ENCODE data around the gene SEMA6B. TPM values are rescaled to one million over a fixed set of nuclear protein-coding genes. Genes with fewer than 3 reads are reported as not detected.
"Not testable (repeated sequence)": the region's sequence is repeated elsewhere in the genome, so short reads cannot be mapped to it uniquely, and the experiment has no call there.

Gene SEMA6B
- total and polyA plus RNA-seq, 9 donors = 15.6 to 63.2 (median 50.8) TPM

- H3K27ac ChIP-seq (ENCODE audit: low read length) = no peak overlapping the region
- WGBS (ENCODE audit: insufficient coverage) = 74% methylated on average over 6 of the region's 6 CpGs
- peaks cover 33% of the 10 kb centered on the region for H3K4me1 ChIP-seq (ENCODE audit: control insufficient read depth, insufficient read depth, low read length)
- DNase-seq = no peak
- no peaks in the 10 kb centered on the region for H3K9me3 ChIP-seq (replicated peaks; ENCODE audit: control insufficient read depth, low read depth, low read length)
- H3K36me3 ChIP-seq (ENCODE audit: control insufficient read depth, insufficient read depth, low read length) = peaks cover 3% of the 10 kb centered on the region
- no peak overlapping the region for H3K4me3 ChIP-seq (ENCODE audit: low read length)
- H3K27me3 ChIP-seq (ENCODE audit: control insufficient read depth, insufficient read depth, low read length) = no peaks in the 10 kb centered on the region
These were observed 14.2 kb upstream of the SEMA6B start for GRCh38 chr19:4573682-4574081.

- H3K4me3 ChIP-seq (ENCODE audit: low read length) = no peak overlapping the region
- peak overlapping the region; percentile 37 for H3K27ac ChIP-seq (ENCODE audit: low read length)
- DNase-seq = peak; percentile 88
- H3K27me3 ChIP-seq (ENCODE audit: control insufficient read depth, insufficient read depth, low read length) = no peaks in the 10 kb centered on the region
- 23% methylated on average over 18 of the region's 22 CpGs for WGBS (ENCODE audit: insufficient coverage)
- no peaks in the 10 kb centered on the region for H3K36me3 ChIP-seq (ENCODE audit: control insufficient read depth, insufficient read depth, low read length)
- H3K9me3 ChIP-seq (replicated peaks; ENCODE audit: control insufficient read depth, low read depth, low read length) = no peaks in the 10 kb centered on the region
- peaks cover 47% of the 10 kb centered on the region for H3K4me1 ChIP-seq (ENCODE audit: control insufficient read depth, insufficient read depth, low read length)
These were observed 11.9 kb upstream of the SEMA6B start for GRCh38 chr19:4571305-4571917.

GRCh38 chr19:4570916-4571304, 11.4 kb upstream of the SEMA6B start:
- peaks cover 51% of the 10 kb centered on the region for H3K4me1 ChIP-seq (ENCODE audit: control insufficient read depth, insufficient read depth, low read length)
- no peak for DNase-seq
- H3K36me3 ChIP-seq (ENCODE audit: control insufficient read depth, insufficient read depth, low read length) = no peaks in the 10 kb centered on the region
- H3K4me3 ChIP-seq (ENCODE audit: low read length) = no peak overlapping the region
- no peak overlapping the region for H3K27ac ChIP-seq (ENCODE audit: low read length)
- no peaks in the 10 kb centered on the region for H3K27me3 ChIP-seq (ENCODE audit: control insufficient read depth, insufficient read depth, low read length)
- H3K9me3 ChIP-seq (replicated peaks; ENCODE audit: control insufficient read depth, low read depth, low read length) = no peaks in the 10 kb centered on the region
- WGBS (ENCODE audit: insufficient coverage) = 73% methylated on average over 4 of the region's 5 CpGs

- DNase-seq = no peak
- peaks cover 48% of the 10 kb centered on the region for H3K4me1 ChIP-seq (ENCODE audit: control insufficient read depth, insufficient read depth, low read length)
These were observed 10.9 kb upstream of the SEMA6B start for GRCh38 chr19:4570402-4570801.

GRCh38 chr19:4568886-4569285, 9.4 kb upstream of the SEMA6B start:
- peak; percentile 13 for DNase-seq
- Histone ChIP-seq H3K27me3 (ENCODE audit: control insufficient read depth, insufficient read depth, low read length) (no peaks in the 10 kb centered on the region), H3K4me1 (ENCODE audit: control insufficient read depth, insufficient read depth, low read length) (peaks cover 47% of the 10 kb centered on the region), H3K27ac (ENCODE audit: low read length) (no peak overlapping the region), H3K4me3 (ENCODE audit: low read length) (no peak overlapping the region), H3K36me3 (ENCODE audit: control insufficient read depth, insufficient read depth, low read length) (no peaks in the 10 kb centered on the region), H3K9me3 (replicated peaks; ENCODE audit: control insufficient read depth, low read depth, low read length) (no peaks in the 10 kb centered on the region)
- 56% methylated on average over 4 of the region's 7 CpGs for WGBS (ENCODE audit: insufficient coverage)

More at GRCh38 chr19:4570402-4570801, 10.9 kb upstream of the SEMA6B start:
- no peak overlapping the region for H3K27ac ChIP-seq (ENCODE audit: low read length)
- no peaks in the 10 kb centered on the region for H3K9me3 ChIP-seq (replicated peaks; ENCODE audit: control insufficient read depth, low read depth, low read length)
- no peak overlapping the region for H3K4me3 ChIP-seq (ENCODE audit: low read length)
- no peaks in the 10 kb centered on the region for H3K36me3 ChIP-seq (ENCODE audit: control insufficient read depth, insufficient read depth, low read length)
- H3K27me3 ChIP-seq (ENCODE audit: control insufficient read depth, insufficient read depth, low read length) = no peaks in the 10 kb centered on the region
- 89% methylated on average over 6 of the region's 11 CpGs for WGBS (ENCODE audit: insufficient coverage)

- H3K27ac ChIP-seq (ENCODE audit: low read length) = no peak overlapping the region
- H3K9me3 ChIP-seq (replicated peaks; ENCODE audit: control insufficient read depth, low read depth, low read length) = no peaks in the 10 kb centered on the region
- H3K36me3 ChIP-seq (ENCODE audit: control insufficient read depth, insufficient read depth, low read length) = no peaks in the 10 kb centered on the region
- H3K27me3 ChIP-seq (ENCODE audit: control insufficient read depth, insufficient read depth, low read length) = no peaks in the 10 kb centered on the region
- H3K4me1 ChIP-seq (ENCODE audit: control insufficient read depth, insufficient read depth, low read length) = peaks cover 47% of the 10 kb centered on the region
- peak; percentile 64 for DNase-seq
- WGBS (ENCODE audit: insufficient coverage) = 36% methylated on average over 13 of the region's 14 CpGs
- H3K4me3 ChIP-seq (ENCODE audit: low read length) = no peak overlapping the region
These were observed 8.1 kb upstream of the SEMA6B start for GRCh38 chr19:4567584-4568071.

GRCh38 chr19:4566402-4567051, 7.0 kb upstream of the SEMA6B start:
- Histone ChIP-seq H3K4me3 (ENCODE audit: low read length) (no peak overlapping the region), H3K27me3 (ENCODE audit: control insufficient read depth, insufficient read depth, low read length) (no peaks in the 10 kb centered on the region), H3K4me1 (ENCODE audit: control insufficient read depth, insufficient read depth, low read length) (peaks cover 43% of the 10 kb centered on the region), H3K9me3 (replicated peaks; ENCODE audit: control insufficient read depth, low read depth, low read length) (no peaks in the 10 kb centered on the region), H3K36me3 (ENCODE audit: control insufficient read depth, insufficient read depth, low read length) (no peaks in the 10 kb centered on the region), H3K27ac (ENCODE audit: low read length) (no peak overlapping the region)
- peak; percentile 61 for DNase-seq
- 60% methylated on average over 22 of the region's 35 CpGs for WGBS (ENCODE audit: insufficient coverage)

GRCh38 chr19:4563562-4563961, 4.1 kb upstream of the SEMA6B start:
- not testable (repeated sequence) for DNase-seq; H3K27me3 ChIP-seq (ENCODE audit: control insufficient read depth, insufficient read depth, low read length); H3K9me3 ChIP-seq (replicated peaks; ENCODE audit: control insufficient read depth, low read depth, low read length); H3K4me3 ChIP-seq (ENCODE audit: low read length); H3K36me3 ChIP-seq (ENCODE audit: control insufficient read depth, insufficient read depth, low read length); H3K27ac ChIP-seq (ENCODE audit: low read length)
- peaks cover 28% of the 10 kb centered on the region for H3K4me1 ChIP-seq (ENCODE audit: control insufficient read depth, insufficient read depth, low read length)
- WGBS (ENCODE audit: insufficient coverage) = 76% methylated on average over 2 of the region's 5 CpGs

- DNase-seq; H3K27ac ChIP-seq (ENCODE audit: low read length); H3K27me3 ChIP-seq (ENCODE audit: control insufficient read depth, insufficient read depth, low read length); H3K36me3 ChIP-seq (ENCODE audit: control insufficient read depth, insufficient read depth, low read length); H3K4me3 ChIP-seq (ENCODE audit: low read length); H3K9me3 ChIP-seq (replicated peaks; ENCODE audit: control insufficient read depth, low read depth, low read length): not testable (repeated sequence)
- H3K4me1 ChIP-seq (ENCODE audit: control insufficient read depth, insufficient read depth, low read length) = peaks cover 27% of the 10 kb centered on the region
- 63% methylated on average over 3 of the region's 7 CpGs for WGBS (ENCODE audit: insufficient coverage)
These were observed 2.6 kb upstream of the SEMA6B start for GRCh38 chr19:4562085-4562484.

GRCh38 chr19:4557971-4558941, 1.2 kb downstream of the SEMA6B start:
- Histone ChIP-seq H3K36me3 (ENCODE audit: control insufficient read depth, insufficient read depth, low read length) (peaks cover 32% of the 10 kb centered on the region), H3K4me3 (ENCODE audit: low read length) (peak overlapping the region; percentile 29), H3K9me3 (replicated peaks; ENCODE audit: control insufficient read depth, low read depth, low read length) (no peaks in the 10 kb centered on the region), H3K4me1 (ENCODE audit: control insufficient read depth, insufficient read depth, low read length) (peaks cover 8% of the 10 kb centered on the region), H3K27ac (ENCODE audit: low read length) (no peak overlapping the region), H3K27me3 (ENCODE audit: control insufficient read depth, insufficient read depth, low read length) (no peaks in the 10 kb centered on the region)
- 28% methylated on average over 23 of the region's 44 CpGs for WGBS (ENCODE audit: insufficient coverage)
- no peak for DNase-seq
